ENCODE measurements around the gene GAL3ST2.
"Not testable (repeated sequence)": the region's sequence is repeated elsewhere in the genome, so short reads cannot be mapped to it uniquely, and the experiment has no call there.

The GAL3ST2 gene

GRCh38 chr2:241809383-241810306 lies 33.0 kb downstream of the GAL3ST2 start:
- no peak for DNase-seq (ENCODE audit: low spot score)

- no peak for DNase-seq (ENCODE audit: low spot score)
These were observed 33.9 kb downstream of the GAL3ST2 start for GRCh38 chr2:241810307-241811200.

- DNase-seq (ENCODE audit: low spot score): no peak
These were observed 34.8 kb downstream of the GAL3ST2 start for GRCh38 chr2:241811201-241811951.

- DNase-seq (ENCODE audit: low spot score): no peak
These were observed 35.5 kb downstream of the GAL3ST2 start for GRCh38 chr2:241811952-241812729.

GRCh38 chr2:241812730-241813643 lies 36.4 kb downstream of the GAL3ST2 start:
- no peak for DNase-seq (ENCODE audit: low spot score)

- no peak for DNase-seq (ENCODE audit: low spot score)
These were observed 37.2 kb downstream of the GAL3ST2 start for GRCh38 chr2:241813644-241814392.

GRCh38 chr2:241814393-241814642 lies 37.7 kb downstream of the GAL3ST2 start:
- no peak for DNase-seq (ENCODE audit: low spot score)

GRCh38 chr2:241814643-241815476 lies 38.2 kb downstream of the GAL3ST2 start:
- DNase-seq (ENCODE audit: low spot score): no peak

- DNase-seq (ENCODE audit: low spot score): no peak
These were observed 39.1 kb downstream of the GAL3ST2 start for GRCh38 chr2:241815477-241816430.

GRCh38 chr2:241816431-241817121 lies 40.0 kb downstream of the GAL3ST2 start:
- DNase-seq (ENCODE audit: low spot score): no peak

GRCh38 chr2:241817126-241817820 lies 40.7 kb downstream of the GAL3ST2 start:
- DNase-seq (ENCODE audit: low spot score): no peak

- DNase-seq (ENCODE audit: low spot score): not testable (repeated sequence)
These were observed 41.2 kb downstream of the GAL3ST2 start for GRCh38 chr2:241817821-241818215.

- DNase-seq (ENCODE audit: low spot score): no peak
These were observed 41.8 kb downstream of the GAL3ST2 start for GRCh38 chr2:241818229-241818942.

GRCh38 chr2:241818943-241819270 lies 42.3 kb downstream of the GAL3ST2 start:
- DNase-seq (ENCODE audit: low spot score): no peak

- DNase-seq (ENCODE audit: low spot score): not testable (repeated sequence)
These were observed 43.5 kb downstream of the GAL3ST2 start for GRCh38 chr2:241819947-241820624.
